Measurements from ENCODE around the gene PLK3.
"Not testable (repeated sequence)": the region's sequence is repeated elsewhere in the genome, so short reads cannot be mapped to it uniquely, and the experiment has no call there.

Gene PLK3

DNA sequence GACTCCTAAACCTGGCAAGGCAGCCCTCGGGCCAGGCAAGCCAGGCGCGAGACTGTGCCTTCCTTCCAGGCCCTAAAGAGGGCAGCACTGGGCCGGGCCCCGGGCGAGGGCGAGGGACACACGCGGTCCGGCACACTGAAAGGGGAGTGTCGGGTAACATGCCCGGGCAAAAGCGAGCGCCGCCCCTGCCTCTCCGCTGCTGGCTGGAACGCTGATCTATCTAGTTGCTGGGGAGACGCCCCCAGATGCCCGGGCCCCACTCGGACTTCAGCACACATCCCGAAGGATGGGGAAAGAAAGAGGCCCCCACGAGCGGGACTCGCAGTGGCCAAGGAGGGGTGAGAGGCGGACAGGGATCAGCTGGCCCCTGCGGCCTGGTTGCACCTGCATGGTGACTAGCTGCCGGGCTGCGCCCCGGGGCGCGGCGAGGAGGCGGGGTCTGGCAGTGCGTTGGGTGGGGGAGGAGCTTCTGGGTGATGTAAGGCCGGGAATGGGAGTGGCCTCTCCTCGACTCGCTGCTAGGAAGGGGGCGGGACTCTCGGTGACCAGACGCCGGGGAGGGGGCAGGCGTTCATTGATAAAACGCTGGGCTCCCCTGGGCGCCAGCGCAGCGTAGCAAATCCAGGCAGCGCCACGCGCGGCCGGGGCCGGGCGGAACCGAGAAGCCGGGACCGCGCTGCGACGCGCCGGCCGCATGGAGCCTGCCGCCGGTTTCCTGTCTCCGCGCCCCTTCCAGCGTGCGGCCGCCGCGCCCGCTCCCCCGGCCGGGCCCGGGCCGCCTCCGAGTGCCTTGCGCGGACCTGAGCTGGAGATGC, at the start of gene PLK3:
Gene PLK3, plus strand, starts transcription at position 608 of the 815 bp plus-strand sequence. Its CDS starts 87 bp downstream, at position 695.
- peak; percentile 98 for TF ChIP-seq CTCF (IDR thresholded peaks at IDR 0.05; ENCODE audit: low read depth, low read length)
- DNase-seq (ENCODE audit: low read depth, low spot score), result peak; percentile 99
- in situ Hi-C loops (cut with HindIII; ENCODE audit: low sequenced_read_pairs), result no loop called here
- peak within 1 kb of the TSS; percentile 91 for H3K4me3 ChIP-seq (ENCODE audit: low read depth, low read length)

- no peak overlapping the region for H3K4me3 ChIP-seq (ENCODE audit: low read depth, low read length)
- DNase-seq (ENCODE audit: low read depth, low spot score), result no peak
- in situ Hi-C loops (cut with HindIII; ENCODE audit: low sequenced_read_pairs), result no loop called here
- no peak for TF ChIP-seq CTCF (IDR thresholded peaks at IDR 0.05; ENCODE audit: low read depth, low read length)
Measured at GRCh38 chr1:44757420-44757819, 42.8 kb upstream of the PLK3 start.

- no peak for TF ChIP-seq CTCF (IDR thresholded peaks at IDR 0.05; ENCODE audit: low read depth, low read length)
- in situ Hi-C loops (cut with HindIII; ENCODE audit: low sequenced_read_pairs), result no loop called here
- no peak for DNase-seq (ENCODE audit: low read depth, low spot score)
- no peak overlapping the region for H3K4me3 ChIP-seq (ENCODE audit: low read depth, low read length)
Measured at GRCh38 chr1:44759077-44759476, 41.1 kb upstream of the PLK3 start.

DNA sequence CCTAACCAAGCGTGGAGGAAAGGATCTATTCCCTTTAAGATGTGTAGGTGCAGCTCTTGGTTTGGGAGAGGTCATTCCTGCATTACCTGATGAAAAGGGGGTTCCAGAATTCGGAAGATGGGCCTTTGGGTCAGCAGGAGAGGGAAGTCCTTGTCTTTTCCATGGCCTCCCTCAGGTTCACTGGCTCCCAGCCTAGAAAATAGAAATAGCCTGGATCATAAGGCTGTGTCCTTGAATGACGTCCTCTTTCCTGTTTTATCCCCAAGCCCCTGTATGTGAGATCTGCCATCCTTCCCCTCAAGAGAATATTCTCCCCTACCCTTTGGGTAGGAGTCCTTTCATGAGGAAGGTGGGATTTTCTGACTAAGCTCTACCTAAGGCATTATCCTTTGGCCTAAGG, 39.3 kb upstream of the PLK3 start:
- H3K4me3 ChIP-seq (ENCODE audit: low read depth, low read length), result no peak overlapping the region
- no peak for DNase-seq (ENCODE audit: low read depth, low spot score)
- in situ Hi-C loops (cut with HindIII; ENCODE audit: low sequenced_read_pairs), result no loop called here
- no peak for TF ChIP-seq CTCF (IDR thresholded peaks at IDR 0.05; ENCODE audit: low read depth, low read length)

GRCh38 chr1:44766421-44766820, 33.8 kb upstream of the PLK3 start:
- in situ Hi-C loops (cut with HindIII; ENCODE audit: low sequenced_read_pairs); DNase-seq (ENCODE audit: low read depth, low spot score); H3K4me3 ChIP-seq (ENCODE audit: low read depth, low read length): not testable (repeated sequence)

- peak; percentile 96 for DNase-seq (ENCODE audit: low read depth, low spot score)
- H3K4me3 ChIP-seq (ENCODE audit: low read depth, low read length), result peak within 1 kb of the TSS; percentile 97
- no peak for TF ChIP-seq CTCF (IDR thresholded peaks at IDR 0.05; ENCODE audit: low read depth, low read length)
- in situ Hi-C loops (cut with HindIII; ENCODE audit: low sequenced_read_pairs), result no loop called here
Measured at GRCh38 chr1:44775078-44775929, 24.9 kb upstream of the PLK3 start, which contains the start of gene RPS8. Gene RPS8, plus strand, starts transcription at chr1:44775540. Its CDS starts 57 bp downstream, at chr1:44775597.

Data from astrocyte of the spinal cord (primary cell).